ENCODE results near the gene FANCC.

DNA sequence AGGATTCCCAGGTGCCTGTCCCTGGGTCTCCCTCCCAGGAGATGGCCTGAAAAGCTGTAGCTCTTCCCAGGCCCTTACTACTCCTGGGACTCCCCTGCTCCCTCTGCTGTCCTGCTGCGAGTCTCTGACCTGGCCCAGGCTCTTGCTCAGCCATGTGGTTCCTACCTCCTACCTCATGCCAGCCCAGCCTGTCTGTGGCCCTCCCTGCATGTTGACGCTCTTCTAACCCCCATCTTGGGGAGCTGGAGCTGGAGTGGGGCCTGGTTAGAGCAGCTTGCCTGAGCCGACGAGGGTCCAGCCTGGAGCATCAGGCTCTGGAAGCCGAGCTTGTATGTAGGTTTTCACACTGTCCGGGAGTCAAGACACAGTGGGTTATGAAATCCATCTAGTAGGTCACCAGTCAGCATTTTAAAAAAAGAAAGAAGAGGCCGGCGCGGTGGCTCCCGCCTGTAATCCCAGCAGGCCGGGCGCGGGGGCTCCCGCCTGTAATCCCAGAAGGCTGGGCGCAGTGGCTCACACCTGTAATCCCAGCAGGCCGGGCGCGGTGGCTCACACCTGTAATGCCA lies 244.4 kb downstream of the FANCC start:
- TF ChIP-seq, protein P1, sequence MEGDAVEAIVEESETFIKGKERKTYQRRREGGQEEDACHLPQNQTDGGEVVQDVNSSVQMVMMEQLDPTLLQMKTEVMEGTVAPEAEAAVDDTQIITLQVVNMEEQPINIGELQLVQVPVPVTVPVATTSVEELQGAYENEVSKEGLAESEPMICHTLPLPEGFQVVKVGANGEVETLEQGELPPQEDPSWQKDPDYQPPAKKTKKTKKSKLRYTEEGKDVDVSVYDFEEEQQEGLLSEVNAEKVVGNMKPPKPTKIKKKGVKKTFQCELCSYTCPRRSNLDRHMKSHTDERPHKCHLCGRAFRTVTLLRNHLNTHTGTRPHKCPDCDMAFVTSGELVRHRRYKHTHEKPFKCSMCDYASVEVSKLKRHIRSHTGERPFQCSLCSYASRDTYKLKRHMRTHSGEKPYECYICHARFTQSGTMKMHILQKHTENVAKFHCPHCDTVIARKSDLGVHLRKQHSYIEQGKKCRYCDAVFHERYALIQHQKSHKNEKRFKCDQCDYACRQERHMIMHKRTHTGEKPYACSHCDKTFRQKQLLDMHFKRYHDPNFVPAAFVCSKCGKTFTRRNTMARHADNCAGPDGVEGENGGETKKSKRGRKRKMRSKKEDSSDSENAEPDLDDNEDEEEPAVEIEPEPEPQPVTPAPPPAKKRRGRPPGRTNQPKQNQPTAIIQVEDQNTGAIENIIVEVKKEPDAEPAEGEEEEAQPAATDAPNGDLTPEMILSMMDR (conservative IDR thresholded peaks at IDR 0.05), result no peak; the same call in 1 of the 2 replicates
- TF ChIP-seq ZFX (IDR thresholded peaks at IDR 0.05), result no peak

Measured in C4-2B (cell line).